Fibroblast of skin of left quadriceps (primary cell): ENCODE measurements around the gene PI16.
"Not testable (repeated sequence)": the region's sequence is repeated elsewhere in the genome, so short reads cannot be mapped to it uniquely, and the experiment has no call there.

ENCODE experiments used
- DNase-seq, 2 experiments: peaks; one replicate each; pipeline ENCODE4 v3.0.0-alpha.2; 2013; ENCODE audit warnings: low read depth in 2 of 2

PI16 gene

GRCh38 chr6:36975231-36976006, 20.9 kb downstream of the PI16 start:
- no peak for DNase-seq

- no peak for DNase-seq
Measured at GRCh38 chr6:36976007-36976264, 21.4 kb downstream of the PI16 start.

DNA sequence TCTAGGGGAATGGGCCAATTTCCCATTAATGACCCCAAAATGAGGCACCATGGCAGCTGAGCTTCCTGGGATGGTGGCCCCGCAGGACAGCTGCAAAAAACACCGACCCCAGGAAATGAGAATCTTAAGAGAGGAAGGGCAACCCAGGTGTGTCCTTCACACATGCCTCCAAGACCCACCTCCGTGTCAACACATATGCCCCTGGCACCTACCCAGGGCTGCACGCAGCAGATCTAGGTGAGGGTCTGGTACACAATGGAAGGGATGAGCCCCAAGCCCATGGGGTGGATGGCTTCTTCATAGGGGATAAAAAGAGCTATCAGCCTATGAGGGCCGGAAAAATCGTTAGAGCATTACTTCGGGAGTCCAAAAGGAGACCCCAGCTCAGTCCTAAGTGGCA, 22.0 kb downstream of the PI16 start:
- no peak for DNase-seq

- no peak for DNase-seq
Measured at GRCh38 chr6:36976931-36977330, 22.4 kb downstream of the PI16 start.

- DNase-seq: no peak
Measured at GRCh38 chr6:36977470-36977941, 23.0 kb downstream of the PI16 start.

GRCh38 chr6:36978421-36979346, 24.1 kb downstream of the PI16 start:
- DNase-seq: no peak

GRCh38 chr6:36979347-36979742, 24.8 kb downstream of the PI16 start:
- peak; percentile 41 to 45 for DNase-seq

GRCh38 chr6:36980129-36980528, 25.6 kb downstream of the PI16 start:
- no peak for DNase-seq

GRCh38 chr6:36980876-36981619, 26.5 kb downstream of the PI16 start:
- DNase-seq: no peak

DNA sequence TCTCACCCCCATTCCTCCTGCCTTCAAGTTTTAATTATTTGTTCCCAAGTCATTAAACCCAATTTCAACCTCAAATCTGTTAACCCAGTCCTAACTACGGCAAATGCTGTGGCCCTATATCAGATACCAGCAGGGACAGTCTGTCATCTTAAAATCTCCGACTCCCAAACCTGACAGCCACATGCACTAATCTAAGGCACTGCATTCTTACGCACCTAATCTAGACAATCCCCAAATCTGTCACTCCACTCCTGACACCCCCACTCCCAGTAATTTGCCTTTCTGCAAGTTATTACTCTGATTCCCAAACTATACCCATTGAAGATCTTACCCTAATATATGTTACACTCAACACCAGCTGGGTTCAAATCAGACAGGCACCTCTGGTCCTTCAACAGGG, 29.0 kb downstream of the PI16 start:
- DNase-seq: no peak

GRCh38 chr6:36984581-36985416, 30.3 kb downstream of the PI16 start:
- DNase-seq: peak; percentile 46 to 50

DNA sequence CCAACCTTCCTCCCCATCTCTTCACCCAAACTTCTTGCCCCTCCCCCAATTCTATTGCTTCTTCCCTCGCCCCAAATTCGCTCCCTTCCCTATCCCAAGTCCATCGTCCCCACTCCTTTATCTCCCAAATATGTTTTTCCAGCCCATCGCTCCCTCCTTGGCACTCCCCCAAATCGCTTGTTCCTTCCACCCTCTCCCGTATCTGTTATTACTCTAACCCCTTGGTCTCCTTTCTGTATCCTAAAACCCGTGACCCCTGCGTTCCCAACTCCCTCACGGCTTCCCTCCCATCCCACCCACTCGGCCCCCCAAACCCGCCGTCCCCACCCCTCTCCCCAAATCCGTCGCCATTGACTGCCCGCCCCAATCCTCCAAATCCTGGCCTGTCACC, 30.9 kb downstream of the PI16 start:
- DNase-seq: no peak

DNA sequence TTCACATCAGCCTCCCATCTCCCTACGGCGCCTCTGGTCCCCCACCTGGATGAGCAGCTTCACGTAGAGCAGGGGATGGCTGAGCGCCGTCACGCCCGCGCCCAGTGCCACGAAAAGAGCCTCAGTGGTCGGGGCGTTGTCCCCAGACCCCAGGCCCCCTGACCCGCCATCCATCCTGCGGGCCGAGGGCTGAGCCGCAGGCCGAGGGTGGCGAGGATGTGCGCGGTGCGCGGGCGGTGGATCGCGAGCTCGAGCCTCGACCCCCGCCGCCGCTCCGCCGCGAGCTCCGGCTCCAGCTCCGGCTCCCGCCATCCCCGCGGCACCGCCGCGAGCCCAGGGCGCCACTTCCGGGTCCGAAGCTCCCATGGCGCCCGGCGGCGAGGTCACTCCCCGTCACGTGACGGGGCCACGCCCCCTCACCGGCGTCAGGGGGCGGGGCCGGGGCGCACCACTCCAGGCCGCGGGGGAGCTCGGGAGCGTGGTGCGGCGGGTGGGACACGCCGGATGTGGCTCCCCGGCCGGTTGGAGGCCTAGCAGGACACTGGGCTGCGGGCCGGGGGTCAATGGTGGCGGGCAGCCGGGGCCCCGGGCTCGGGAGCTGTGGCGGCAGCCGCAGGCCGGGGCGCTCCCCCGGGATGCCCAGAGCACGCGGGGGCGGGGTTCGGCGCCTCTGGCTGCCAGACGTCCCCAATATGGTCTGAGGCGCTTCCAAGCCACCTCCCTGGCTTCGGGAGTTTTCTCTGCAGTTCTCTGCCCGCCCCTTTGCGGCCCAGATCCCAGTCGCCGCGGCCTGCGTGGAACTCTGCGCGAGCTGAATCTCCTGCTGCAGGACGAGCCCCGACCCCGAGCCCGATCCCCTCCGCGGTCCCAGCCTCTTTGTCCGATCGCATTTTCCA, 31.5 kb downstream of the PI16 start, which contains the start of gene MTCH1:
Gene MTCH1 (minus strand): TSS at position 389 of the 896 bp plus-strand sequence. CDS start 23 bp downstream, at position 366.
- peak; percentile 79 to 81 for DNase-seq

- DNase-seq: no peak
Measured at GRCh38 chr6:36986704-36987047, 32.1 kb downstream of the PI16 start.

DNA sequence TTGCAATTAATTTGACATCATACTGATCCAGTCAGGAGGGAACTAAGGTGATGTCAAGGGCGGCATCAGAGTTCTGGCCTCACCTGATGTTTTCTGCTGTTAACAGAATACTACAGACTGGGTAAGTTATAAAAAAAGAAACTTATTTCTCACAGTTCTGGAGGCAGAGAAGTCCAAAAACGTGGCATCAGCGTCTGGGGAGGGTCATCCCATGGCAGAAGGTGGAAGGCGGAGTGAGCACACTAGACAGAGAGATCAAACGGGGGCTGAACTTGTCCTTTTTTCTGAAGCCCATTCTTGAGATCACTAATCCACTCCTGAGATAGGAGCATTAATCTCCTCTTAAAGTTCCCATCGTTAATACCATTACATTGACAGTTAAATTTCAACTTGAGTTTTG, 34.7 kb downstream of the PI16 start:
- no peak for DNase-seq

GRCh38 chr6:36990401-36990800, 35.9 kb downstream of the PI16 start:
- not testable (repeated sequence) for DNase-seq

DNA sequence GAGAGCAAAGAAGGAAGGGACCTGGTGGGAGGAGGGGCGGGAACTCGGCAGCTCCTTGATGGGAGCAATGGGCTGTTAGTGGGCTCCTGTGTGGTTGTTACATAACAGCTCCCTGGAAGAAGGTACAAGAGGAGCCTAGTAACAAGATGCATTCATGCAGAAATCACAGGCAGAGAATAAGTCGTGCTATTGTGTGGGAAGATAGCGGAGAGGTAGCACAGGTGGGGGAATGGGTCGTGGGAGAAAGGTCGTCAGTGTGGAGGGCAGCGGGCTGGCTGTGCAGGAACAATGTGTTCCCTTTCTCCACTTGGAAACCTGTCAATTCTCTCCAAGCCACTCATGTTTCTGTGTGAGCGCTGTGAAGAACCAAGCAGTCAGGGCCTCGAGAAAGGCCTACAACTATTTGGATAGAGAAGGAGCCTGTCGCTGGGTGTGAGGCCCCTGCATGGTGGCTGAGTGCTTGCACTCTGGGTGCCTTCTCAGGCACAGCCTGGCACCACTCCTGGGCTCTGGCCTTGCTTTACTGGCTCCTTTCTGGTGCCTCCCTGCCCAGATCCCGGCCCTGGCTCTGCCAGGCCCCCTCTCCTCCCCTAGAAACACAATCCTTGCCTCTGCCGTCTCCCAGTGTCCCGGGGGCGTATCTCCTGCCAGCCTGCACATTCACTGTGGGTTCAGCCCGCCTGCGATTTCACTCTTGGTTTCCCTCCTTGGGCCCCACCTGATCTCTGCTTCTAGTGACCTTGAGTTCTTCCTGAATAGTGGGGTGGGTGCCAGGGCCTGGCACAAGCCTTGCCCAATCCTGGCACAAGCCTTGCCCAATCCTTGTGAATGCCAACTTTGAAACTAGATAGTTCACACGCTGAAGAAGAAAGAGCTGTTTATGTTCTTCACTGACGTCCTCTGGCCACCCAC, 43.5 kb downstream of the PI16 start:
- no peak for DNase-seq

DNA sequence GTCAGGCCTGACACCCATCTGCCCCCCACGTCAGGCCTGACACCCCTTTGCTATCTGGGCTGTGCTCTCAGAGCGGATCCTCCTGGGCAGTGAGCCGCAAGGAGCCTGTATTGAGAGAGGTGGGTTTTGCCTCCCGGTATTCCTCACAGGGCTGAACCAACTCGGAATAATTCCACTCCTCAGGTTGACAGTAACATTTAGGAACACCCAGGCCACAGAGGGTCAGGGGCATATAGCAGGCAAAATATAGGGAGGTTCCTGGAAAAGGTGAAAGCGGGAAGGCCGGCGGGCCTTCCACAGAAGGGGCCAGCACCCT, 44.1 kb downstream of the PI16 start:
- DNase-seq: no peak

GRCh38 chr6:36999061-36999750, 44.7 kb downstream of the PI16 start:
- DNase-seq: no peak
